GM19238 (cell line): ENCODE results near the gene LRRC34.

Source experiments
- DNase-seq: peaks from one replicate; pipeline ENCODE4 v3.0.0; 2011; ENCODE audit warnings: low spot score; ENCODE audit not compliant: insufficient read length

Gene LRRC34

DNA sequence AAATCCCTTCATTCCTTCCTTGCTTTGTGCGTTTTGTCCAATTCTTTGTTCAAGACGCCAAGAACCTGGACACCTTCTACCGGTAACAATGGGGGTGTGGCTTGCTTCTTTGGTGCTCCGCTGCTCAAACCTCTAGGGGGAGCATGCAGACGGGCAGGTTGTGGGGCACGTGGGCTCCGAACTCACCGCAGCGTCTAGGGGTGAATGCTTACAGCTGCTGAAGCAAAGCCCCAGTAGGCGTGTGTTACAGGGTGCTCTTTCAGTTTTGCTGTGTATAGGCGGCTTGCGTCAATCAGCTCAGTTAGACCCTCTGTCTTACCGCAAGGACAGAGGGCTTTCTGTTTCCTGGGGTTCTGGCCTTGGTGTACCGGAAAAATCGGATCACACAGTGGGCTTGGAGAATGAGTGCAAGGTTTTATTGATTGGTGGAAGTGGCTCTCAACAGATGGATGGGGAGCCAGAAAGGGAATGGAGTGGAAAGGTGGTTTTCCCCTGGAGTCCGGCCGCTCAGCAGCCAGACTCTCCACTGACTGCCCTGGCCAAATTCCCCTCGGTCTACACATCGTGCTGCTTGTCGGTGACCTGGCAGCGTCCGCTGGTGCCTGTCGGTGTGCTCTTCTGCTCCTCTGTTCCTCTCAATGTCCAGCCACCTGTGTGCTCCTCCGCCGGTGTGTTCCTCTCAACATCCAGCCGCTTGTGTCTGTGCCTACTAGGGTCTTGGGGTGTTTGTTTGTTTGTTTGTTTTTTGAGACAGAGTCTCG is 1.2 kb upstream of the LRRC34 start:
- DNase-seq = peak; percentile 46

GRCh38 chr3:169813278-169813677 is 574 bp upstream of the LRRC34 start:
- no peak for DNase-seq

DNA sequence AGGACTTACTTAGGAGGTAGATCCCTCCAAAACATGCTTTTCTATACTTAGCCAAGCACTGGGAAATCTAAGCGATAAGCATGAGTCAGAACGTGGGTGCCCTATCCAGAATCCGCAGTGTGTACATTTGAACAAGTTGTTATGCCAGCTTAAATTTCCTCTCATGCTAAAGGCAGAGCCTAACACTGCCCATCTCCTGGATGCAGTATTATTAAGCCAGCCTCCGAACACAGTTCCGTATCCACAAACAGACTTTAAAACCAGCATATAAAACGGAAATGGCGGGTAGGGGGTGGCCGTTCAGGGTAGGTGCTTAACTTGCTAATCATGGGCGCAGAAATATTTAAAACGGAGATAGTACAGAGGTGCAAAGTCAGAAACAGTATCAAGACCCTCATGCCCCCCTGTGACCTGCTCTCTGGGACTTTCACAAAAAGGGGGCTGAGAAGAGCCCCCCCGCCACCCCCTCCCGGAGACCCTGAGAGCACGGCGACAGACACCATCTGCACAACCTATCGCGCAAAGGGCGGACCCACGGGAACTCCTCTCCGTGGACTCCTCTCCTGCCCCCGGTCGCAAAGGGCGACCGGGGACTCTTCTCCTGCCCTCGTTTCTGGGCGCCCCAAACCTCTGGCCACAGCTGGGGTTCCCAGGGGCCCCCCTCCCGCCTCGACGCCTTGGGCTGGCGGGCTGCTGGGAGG is 923 bp downstream of the LRRC34 start:
- DNase-seq = no peak

GRCh38 chr3:169809230-169809795 is 3.4 kb downstream of the LRRC34 start:
- DNase-seq = no peak

GRCh38 chr3:169804681-169805080 is 8.0 kb downstream of the LRRC34 start:
- DNase-seq = no peak

GRCh38 chr3:169792359-169792758 is 20.3 kb downstream of the LRRC34 start:
- DNase-seq = no peak

DNA sequence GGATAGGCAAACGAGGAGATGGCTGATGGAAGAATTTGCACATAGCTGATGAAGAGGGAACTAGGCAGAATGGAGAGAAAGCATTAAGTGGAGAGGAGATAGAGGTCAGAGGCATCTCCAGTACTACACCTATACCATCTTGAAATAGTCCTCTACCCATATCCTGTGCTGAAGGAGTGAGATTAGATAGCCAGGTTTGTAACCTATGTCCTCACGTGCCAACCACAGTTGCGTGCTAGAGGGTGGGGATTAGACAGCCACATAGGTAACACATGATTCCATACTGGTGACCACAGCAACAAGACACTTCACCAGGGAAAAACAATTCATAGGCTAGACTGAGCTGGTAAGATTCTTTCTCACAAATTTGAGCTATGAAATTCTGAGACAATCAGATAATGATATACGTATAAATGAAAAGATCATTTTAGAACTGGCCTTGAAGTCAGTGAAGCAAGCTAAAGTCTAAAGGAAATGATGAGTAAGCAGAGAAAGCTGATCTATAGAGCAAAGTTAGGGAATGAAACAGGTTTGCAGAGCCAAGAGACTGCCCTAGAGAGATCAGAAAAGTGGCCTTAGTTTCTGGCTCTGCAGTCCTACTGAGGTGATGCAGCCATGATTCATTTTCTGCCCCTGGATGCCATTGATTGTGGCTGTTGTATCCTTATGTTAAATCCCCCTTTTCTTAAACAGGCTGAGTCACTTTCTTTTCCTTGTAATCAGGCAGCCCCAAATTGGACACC is 21.8 kb downstream of the LRRC34 start:
- DNase-seq = no peak

GRCh38 chr3:169790219-169790618 is 22.5 kb downstream of the LRRC34 start:
- no peak for DNase-seq

- no peak for DNase-seq
Measured at GRCh38 chr3:169787791-169788190, 24.9 kb downstream of the LRRC34 start.

- DNase-seq = no peak
Measured at GRCh38 chr3:169787120-169787519, 25.6 kb downstream of the LRRC34 start.

GRCh38 chr3:169781209-169781855 is 31.4 kb downstream of the LRRC34 start:
- DNase-seq = no peak

DNA sequence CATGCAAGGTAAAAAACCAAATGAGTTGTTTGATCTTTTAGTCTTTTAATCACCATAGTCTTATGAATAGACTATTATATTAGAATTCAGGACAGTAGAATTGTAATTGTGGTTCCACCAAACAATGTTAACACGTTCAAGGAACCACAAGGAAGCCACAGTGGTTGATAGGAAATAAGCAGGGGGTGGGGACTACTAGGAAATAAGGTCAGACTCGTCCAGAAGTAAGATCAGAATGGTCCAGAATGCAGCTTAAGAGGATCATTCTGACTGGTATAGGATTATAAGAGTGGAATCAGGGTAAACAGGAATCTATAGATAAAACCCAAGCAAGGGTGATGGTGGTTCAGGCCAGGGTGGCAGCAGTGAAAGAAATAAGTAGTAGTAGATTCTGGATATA is 32.0 kb downstream of the LRRC34 start:
- DNase-seq = no peak

- DNase-seq = no peak
Measured at GRCh38 chr3:169777822-169778221, 34.9 kb downstream of the LRRC34 start.

DNA sequence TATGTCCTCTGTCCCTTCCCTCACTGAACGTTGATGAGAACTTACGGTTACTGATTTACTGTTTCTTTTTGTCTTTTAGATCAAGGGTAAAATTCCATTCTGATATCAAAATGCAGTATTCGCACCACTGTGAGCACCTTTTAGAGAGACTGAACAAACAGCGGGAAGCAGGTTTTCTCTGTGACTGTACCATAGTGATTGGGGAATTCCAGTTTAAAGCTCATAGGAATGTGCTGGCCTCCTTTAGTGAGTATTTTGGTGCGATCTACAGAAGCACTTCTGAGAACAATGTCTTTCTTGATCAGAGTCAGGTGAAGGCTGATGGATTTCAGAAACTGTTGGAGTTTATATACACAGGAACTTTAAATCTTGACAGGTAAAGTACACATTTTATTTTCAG is 38.5 kb downstream of the LRRC34 start:
- no peak for DNase-seq

GRCh38 chr3:169772897-169773816 is 39.5 kb downstream of the LRRC34 start, which contains the start of gene MYNN:
Gene MYNN (plus strand): TSS chr3:169773396. CDS start chr3:169774296, 900 bp downstream.
- DNase-seq = peak; percentile 66

DNA sequence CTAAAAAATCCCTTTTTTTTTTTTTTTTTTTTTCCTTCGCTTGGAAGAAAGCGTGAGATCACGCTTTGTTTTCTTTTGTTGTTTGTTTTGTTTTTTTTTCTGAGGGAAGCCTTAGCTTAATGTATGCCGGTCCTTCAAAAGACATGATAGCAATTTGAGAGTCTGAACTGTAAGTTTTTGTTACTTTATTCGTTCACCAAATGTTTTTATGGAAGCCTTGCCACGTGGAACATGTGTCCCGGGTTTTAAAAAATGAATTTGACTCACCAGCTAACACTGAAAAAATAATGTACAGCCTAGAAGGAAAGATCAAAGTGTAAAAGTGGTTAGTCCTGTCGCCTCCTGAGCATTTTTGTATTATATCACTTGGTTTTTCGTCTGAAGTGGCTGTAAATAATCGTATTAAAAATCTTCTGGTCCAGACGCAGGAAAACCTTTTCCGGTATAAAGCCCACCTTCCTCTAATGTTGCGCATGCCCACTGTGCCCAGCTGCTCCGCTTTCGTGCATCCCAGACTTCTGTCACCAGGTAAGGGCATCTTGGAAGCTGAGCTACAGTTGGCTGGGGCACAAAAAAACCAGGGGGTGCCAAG is 40.3 kb downstream of the LRRC34 start:
- DNase-seq = no peak

DNA sequence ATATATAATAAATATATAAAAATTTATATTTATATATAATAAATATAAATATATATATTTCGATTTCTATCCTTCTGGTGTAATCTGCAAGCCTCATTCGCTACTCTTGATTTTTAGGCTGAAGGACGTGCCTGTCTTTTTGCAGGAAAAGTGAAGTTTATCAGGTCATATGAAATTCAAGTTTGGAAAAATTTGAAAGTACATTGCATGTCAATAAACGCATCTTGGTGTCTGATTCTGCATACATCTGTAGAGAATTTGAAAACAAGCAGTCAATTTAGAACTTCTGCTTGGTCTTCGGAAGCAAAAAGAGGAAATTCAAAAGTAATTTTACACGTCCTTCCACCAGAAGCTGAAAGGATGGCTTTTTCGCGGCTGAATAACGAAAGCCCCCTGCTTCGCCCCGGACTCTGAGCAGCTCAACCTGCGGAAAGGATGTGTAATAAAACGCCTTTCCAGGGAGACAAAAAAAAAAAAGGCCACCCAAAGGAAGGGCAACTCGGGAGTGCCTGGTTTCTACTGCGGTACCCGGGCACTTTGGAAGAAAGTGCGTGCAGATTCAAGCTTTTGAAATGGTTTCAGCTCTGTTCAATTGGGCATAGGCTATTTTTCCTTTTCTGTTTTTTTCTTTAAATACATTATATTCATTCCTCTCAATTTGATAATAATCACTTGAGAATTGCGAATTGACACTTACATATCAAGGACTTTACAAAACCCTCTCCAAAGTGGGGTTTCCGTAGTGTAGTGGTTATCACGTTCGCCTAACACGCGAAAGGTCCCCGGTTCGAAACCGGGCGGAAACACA is 41.0 kb downstream of the LRRC34 start:
- DNase-seq = no peak

DNA sequence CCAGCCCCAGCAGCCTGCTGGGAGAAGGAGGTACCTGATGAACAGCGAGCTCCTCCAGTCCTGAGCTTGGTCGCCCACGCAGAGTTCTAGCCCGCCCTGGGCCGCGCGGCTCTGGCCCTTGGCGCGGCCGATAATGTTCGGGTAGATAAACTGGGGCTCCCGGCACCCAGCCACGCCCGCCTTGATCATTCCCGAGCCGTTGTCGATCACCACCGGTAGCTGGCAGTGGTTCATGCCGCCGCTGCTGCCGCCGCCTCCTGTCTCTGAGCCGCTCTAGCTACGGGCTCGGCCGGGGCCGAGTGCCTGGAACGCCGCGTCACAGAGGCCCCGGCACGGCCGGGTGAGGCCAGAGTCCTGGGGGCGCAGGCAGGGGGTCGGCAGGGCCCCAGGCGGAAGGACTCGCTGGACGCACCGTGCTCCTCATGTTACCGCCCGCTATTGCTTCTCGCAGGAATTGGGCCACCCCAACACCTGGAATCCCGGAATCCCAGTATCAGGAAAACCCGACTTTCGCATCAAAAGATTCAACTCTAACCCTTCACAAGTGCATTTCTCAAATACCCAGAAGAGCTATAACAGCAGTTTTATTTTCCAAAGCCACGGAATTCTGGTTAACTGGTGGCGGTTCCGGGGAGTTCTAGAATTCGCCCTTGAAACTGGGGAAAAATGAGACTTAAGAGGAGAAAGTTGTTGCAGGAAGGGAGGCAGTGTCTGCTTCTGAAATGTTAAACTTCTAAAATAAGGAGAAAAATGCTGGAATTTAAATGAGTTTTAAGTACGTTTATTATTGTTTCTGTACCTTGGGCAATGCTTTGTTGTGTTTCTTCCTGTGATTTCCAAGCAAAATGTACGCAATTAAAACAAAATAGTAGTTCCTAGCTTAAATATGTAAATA is 43.2 kb downstream of the LRRC34 start, which contains the start of gene ACTRT3:
ACTRT3 (minus strand) TSS at position 275 of the 895 bp plus-strand sequence; CDS start at position 234, 41 bp downstream.
- DNase-seq = peak; percentile 41
